ENCODE measurements around the gene DCST2.

DNA sequence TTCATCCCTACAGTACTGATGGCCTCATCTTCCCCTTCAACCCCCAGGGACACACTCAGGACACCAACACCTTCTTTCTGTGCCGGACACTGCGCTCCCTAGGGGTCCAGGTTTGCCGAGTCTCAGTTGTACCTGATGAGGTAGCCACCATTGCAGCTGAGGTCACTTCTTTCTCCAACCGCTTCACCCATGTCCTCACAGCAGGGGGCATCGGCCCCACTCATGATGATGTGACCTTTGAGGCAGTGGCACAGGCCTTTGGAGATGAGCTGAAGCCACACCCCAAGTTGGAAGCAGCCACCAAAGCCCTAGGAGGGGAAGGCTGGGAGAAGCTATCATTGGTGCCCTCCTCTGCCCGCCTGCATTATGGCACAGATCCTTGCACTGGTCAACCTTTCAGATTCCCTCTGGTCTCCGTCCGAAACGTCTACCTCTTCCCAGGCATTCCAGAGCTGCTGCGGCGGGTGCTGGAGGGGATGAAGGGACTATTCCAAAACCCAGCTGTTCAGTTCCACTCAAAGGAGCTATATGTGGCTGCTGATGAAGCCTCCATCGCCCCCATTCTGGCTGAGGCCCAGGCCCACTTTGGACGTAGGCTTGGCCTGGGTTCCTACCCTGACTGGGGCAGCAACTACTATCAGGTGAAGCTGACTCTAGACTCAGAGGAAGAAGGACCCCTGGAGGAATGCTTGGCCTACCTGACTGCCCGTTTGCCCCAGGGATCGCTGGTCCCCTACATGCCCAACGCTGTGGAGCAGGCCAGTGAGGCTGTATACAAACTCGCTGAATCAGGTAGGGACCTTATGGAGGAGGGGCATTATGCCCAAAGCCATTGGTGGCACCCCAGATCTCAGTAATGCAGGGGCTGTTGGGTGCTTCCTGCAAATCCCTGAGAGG is 45.3 kb downstream of the DCST2 start:
- TF ChIP-seq, protein P1, sequence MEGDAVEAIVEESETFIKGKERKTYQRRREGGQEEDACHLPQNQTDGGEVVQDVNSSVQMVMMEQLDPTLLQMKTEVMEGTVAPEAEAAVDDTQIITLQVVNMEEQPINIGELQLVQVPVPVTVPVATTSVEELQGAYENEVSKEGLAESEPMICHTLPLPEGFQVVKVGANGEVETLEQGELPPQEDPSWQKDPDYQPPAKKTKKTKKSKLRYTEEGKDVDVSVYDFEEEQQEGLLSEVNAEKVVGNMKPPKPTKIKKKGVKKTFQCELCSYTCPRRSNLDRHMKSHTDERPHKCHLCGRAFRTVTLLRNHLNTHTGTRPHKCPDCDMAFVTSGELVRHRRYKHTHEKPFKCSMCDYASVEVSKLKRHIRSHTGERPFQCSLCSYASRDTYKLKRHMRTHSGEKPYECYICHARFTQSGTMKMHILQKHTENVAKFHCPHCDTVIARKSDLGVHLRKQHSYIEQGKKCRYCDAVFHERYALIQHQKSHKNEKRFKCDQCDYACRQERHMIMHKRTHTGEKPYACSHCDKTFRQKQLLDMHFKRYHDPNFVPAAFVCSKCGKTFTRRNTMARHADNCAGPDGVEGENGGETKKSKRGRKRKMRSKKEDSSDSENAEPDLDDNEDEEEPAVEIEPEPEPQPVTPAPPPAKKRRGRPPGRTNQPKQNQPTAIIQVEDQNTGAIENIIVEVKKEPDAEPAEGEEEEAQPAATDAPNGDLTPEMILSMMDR (IDR thresholded peaks at IDR 0.05), result no peak
- no peak for TF ChIP-seq POLR2A (IDR thresholded peaks at IDR 0.05)
